ENCODE results near the gene ZNF555.

DNA sequence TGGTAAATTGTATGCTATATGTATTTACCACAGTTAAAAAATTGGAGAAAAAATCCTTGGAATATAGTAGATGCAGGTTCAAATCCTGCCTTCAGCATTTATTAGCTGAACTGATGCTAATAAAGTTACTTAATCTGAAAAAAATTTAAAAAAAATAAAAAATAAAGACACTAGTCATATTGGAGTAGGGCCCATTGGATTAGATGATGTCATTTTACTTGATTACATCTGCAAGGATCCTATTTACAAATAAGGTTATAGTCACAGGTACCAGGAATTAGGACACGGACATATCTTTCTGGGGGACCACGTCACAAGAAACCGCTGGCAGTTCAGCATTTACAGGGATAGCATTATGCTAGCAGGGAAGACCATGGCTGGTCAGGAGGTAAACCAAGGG lies 6.2 kb downstream of the ZNF555 start:
- TF ChIP-seq POLR2A (IDR thresholded peaks at IDR 0.05; ENCODE audit: low read length) (no peak), GATA1 (IDR thresholded peaks at IDR 0.05; ENCODE audit: low read depth, low read length) (no peak)
